PC-3 (cell line): Measurements from ENCODE around the gene AIM2. TPM values are rescaled to one million over a fixed set of nuclear protein-coding genes. Genes with fewer than 3 reads are reported as not detected.

Source experiments
- ATAC-seq: fragments of 200-7000 bp; cut with Tn5 transposase; 2 replicates; pipeline ENCODE4 v1.9.1; 2020; ENCODE audit warnings: mild to moderate bottlenecking, moderate library complexity
- BruUV-seq: library from RNA; stranded (reverse); fragments of 400-500 nt; replicated peaks from 2 replicates; lab custom pipeline; 2021; lab: Mats Ljungman, UMichigan
- CTCF ChIA-PET: fragments of 300-600 bp; sonication (Branson Sonifier 250); formaldehyde crosslinking; loops from one replicate; lab custom pipeline; 2022; ENCODE audit warnings: antibody characterized with exemption; lab: Charles Lee
- POLR2A ChIA-PET: fragments of 300-600 bp; sonication (Branson Sonifier 250); formaldehyde crosslinking; loops from one replicate; lab custom pipeline; 2022; ENCODE audit warnings: antibody characterized with exemption; ENCODE audit not compliant: unreplicated experiment; lab: Charles Lee
- DNase-seq: peaks from one replicate; pipeline ENCODE4 v3.0.0-alpha.2; 2015
- H2AFZ ChIP-seq: fragments of 300-600 bp; sonication (generic); 2 replicates; pipeline ENCODE4 v1.6.0; 2016; ENCODE audit warnings: antibody characterized with exemption, low read length
- H3F3A ChIP-seq: fragments of 300-600 bp; sonication (generic); one replicate; pipeline ENCODE4 v1.6.0; 2017; ENCODE audit warnings: antibody characterized with exemption, low read length, control low read depth, mild to moderate bottlenecking; ENCODE audit not compliant: unreplicated experiment
- H3K27ac ChIP-seq: fragments of 300-600 bp; sonication (generic); 2 replicates; pipeline ENCODE4 v1.5.1; 2016; ENCODE audit warnings: mild to moderate bottlenecking, low read length
- H3K27me3 ChIP-seq: fragments of 300-600 bp; sonication (generic); 2 replicates; pipeline ENCODE4 v1.6.1; 2016; ENCODE audit warnings: low read length, mixed read lengths
- H3K36me3 ChIP-seq: fragments of 300-600 bp; sonication (generic); 2 replicates; pipeline ENCODE4 v1.6.1; 2016; ENCODE audit warnings: low read depth, mixed run types, low read length, mixed read lengths
- H3K4me1 ChIP-seq: fragments of 300-600 bp; sonication (generic); 2 replicates; pipeline ENCODE4 v1.5.1; 2016; ENCODE audit warnings: low read length; ENCODE audit not compliant: insufficient read depth
- H3K4me2 ChIP-seq: fragments of 300-600 bp; sonication (generic); 2 replicates; pipeline ENCODE4 v1.6.0; 2016; ENCODE audit warnings: low read length
- H3K4me3 ChIP-seq: fragments of 300-600 bp; sonication (generic); 2 replicates; pipeline ENCODE4 v1.5.1; 2016; ENCODE audit warnings: mild to moderate bottlenecking, low read length, mixed read lengths
- H3K79me2 ChIP-seq: fragments of 300-600 bp; sonication (generic); 2 replicates; pipeline ENCODE4 v1.6.1; 2017; ENCODE audit warnings: low read length, mixed read lengths
- H3K9ac ChIP-seq: fragments of 300-600 bp; sonication (generic); 2 replicates; pipeline ENCODE4 v1.6.0; 2016; ENCODE audit warnings: mild to moderate bottlenecking, low read length
- H3K9me2 ChIP-seq: fragments of 300-600 bp; sonication (generic); replicated peaks from 2 replicates; pipeline ENCODE4 v1.6.1; 2016; ENCODE audit warnings: mixed run types, low read length, mixed read lengths
- H3K9me3 ChIP-seq: fragments of 300-600 bp; sonication (generic); 2 replicates; pipeline ENCODE4 v1.6.1; 2016; ENCODE audit warnings: low read length, mixed read lengths
- H4K20me1 ChIP-seq: fragments of 300-600 bp; sonication (generic); 2 replicates; pipeline ENCODE4 v1.6.1; 2016; ENCODE audit warnings: low read length, mixed read lengths
- EZH2 ChIP-seq: fragments of 300-600 bp; sonication (generic); IDR thresholded peaks from one replicate; pipeline ENCODE4 v1.6.1; 2017; ENCODE audit warnings: antibody characterized with exemption, mild to moderate bottlenecking, low read length; ENCODE audit not compliant: unreplicated experiment
- EZH2phosphoT487 ChIP-seq: fragments of 300-600 bp; sonication (generic); IDR thresholded peaks from 2 replicates; pipeline ENCODE4 v1.6.1; 2018; ENCODE audit warnings: mild to moderate bottlenecking, antibody characterized with exemption, low read length, borderline replicate concordance
- intact Hi-C: fragments of 100-400 bp; cut with micrococcal nuclease; formaldehyde crosslinking; loops from 2 replicates; pipeline ENCODE4 v1.9.0; 2023
- total RNA-seq: library from RNA; depleted of rRNA; stranded (reverse); fragments of >200 nt; gene quantifications from 2 replicates; pipeline ENCODE4 v1.2.3, GENCODE V29; 2014
- TF ChIP-seq, protein P1 (sequence below): fragments of 300-600 bp; sonication (generic); conservative IDR thresholded peaks from 2 replicates; pipeline ENCODE4 v1.5.1; 2017; ENCODE audit warnings: antibody characterized with exemption, low read depth, mild to moderate bottlenecking, low read length

AIM2 gene
- total RNA-seq, 1 experiment from 2014 or later: not detected

DNA sequence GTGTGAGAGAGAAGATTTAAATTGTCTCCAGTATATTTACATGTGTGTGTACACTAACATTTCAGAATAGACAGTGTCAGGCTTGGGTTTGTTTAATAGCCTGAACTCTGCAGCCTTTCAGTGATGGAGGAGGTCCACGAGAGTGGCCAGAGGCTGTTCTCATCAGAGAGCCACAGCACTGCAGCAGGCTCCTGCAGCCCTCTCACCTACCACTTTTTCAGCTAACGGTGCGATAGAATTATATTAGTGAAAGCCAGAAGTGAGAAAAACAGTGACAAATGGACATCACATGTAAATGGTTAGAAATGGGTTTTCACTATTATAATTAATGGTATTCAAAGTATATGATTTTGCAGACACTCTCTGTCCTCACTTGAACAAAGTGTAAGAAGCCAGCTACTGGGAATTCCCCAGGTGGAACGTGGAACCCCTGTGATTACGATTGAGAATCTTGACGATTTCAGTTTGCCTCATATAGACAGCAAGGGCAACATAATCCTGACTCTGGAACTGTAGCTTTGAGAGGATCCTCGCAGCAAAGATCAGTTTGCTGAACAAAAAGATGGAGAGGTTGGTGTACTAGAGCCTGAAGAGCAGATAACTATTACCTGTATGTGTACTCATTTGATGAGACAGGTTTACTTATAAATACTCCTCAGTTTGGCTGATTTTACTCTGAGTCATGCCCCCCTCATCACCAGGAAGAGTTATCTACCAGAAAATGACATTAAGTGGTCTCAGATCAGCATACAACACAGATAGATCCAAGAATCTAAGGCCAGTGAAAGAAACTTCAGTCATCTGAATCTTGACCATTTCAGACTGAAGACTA, 35.5 kb downstream of the AIM2 start:
- TF ChIP-seq, protein P1, sequence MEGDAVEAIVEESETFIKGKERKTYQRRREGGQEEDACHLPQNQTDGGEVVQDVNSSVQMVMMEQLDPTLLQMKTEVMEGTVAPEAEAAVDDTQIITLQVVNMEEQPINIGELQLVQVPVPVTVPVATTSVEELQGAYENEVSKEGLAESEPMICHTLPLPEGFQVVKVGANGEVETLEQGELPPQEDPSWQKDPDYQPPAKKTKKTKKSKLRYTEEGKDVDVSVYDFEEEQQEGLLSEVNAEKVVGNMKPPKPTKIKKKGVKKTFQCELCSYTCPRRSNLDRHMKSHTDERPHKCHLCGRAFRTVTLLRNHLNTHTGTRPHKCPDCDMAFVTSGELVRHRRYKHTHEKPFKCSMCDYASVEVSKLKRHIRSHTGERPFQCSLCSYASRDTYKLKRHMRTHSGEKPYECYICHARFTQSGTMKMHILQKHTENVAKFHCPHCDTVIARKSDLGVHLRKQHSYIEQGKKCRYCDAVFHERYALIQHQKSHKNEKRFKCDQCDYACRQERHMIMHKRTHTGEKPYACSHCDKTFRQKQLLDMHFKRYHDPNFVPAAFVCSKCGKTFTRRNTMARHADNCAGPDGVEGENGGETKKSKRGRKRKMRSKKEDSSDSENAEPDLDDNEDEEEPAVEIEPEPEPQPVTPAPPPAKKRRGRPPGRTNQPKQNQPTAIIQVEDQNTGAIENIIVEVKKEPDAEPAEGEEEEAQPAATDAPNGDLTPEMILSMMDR: no peak
- TF ChIP-seq EZH2 (no peak), EZH2phosphoT487 (no peak)
- Histone ChIP-seq H3K27ac (no peak overlapping the region), H4K20me1 (no peaks in the 10 kb centered on the region), H3K27me3 (no peaks in the 10 kb centered on the region), H2AFZ (no peak overlapping the region), H3K4me3 (no peak overlapping the region), H3K4me1 (no peaks in the 10 kb centered on the region), H3K36me3 (no peaks in the 10 kb centered on the region), H3K9me2 (no peaks in the 10 kb centered on the region), H3F3A (no peaks in the 10 kb centered on the region), H3K4me2 (no peak overlapping the region), H3K79me2 (no peaks in the 10 kb centered on the region), H3K9ac (no peak overlapping the region), H3K9me3 (no peaks in the 10 kb centered on the region)
- intact Hi-C loops: no loop called here
- CTCF ChIA-PET: no interaction called here
- POLR2A ChIA-PET: no interaction called here
- DNase-seq (no peak), ATAC-seq (no peak)
- no TSS peak for BruUV-seq

DNA sequence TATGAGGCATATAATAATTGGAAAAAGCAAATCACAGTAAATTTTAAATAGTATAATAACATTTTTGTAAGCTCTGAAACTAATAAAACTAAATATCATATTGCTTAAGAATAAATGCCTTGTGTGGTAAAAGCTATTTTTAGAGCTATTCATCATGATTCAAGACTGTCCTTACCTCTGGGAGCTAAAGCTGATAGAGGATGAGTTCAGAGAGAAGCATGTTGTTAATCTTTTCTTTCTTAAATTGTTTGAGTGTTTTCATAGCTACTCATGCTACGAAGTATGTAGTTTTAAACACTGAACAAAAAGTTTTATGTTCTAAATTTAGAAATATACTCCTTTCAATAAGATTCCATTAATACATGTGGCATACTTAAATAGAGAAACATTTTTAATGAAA, 36.4 kb downstream of the AIM2 start:
- no TSS peak for BruUV-seq

More for the DNA sequence above, 36.4 kb downstream of the AIM2 start:
- Histone ChIP-seq H3K9me2 (no peaks in the 10 kb centered on the region), H3K27me3 (no peaks in the 10 kb centered on the region), H4K20me1 (no peaks in the 10 kb centered on the region), H3K9me3 (no peaks in the 10 kb centered on the region), H3K27ac (no peak overlapping the region), H3K4me2 (no peak overlapping the region), H3K9ac (no peak overlapping the region), H3K4me1 (no peaks in the 10 kb centered on the region), H3K4me3 (no peak overlapping the region), H2AFZ (no peak overlapping the region), H3K36me3 (no peaks in the 10 kb centered on the region), H3F3A (no peaks in the 10 kb centered on the region), H3K79me2 (no peaks in the 10 kb centered on the region)
- ATAC-seq (no peak), DNase-seq (no peak)
- intact Hi-C loops: no loop called here
- TF ChIP-seq, protein P1: no peak
- TF ChIP-seq EZH2: no peak
- TF ChIP-seq EZH2phosphoT487: no peak
- ChIA-PET CTCF (no interaction called here), POLR2A (no interaction called here)
